Measurements from ENCODE around the gene UBE3D.
"Not testable (repeated sequence)": the region's sequence is repeated elsewhere in the genome, so short reads cannot be mapped to it uniquely, and the experiment has no call there.

UBE3D gene

GRCh38 chr6:82954356-82954755, 111.3 kb downstream of the UBE3D start:
- Histone ChIP-seq H3K27me3 (ENCODE audit: insufficient read depth, low read depth) (no peaks in the 10 kb centered on the region), H3K27ac (no peak overlapping the region), H3K4me1 (ENCODE audit: low read depth, poor library complexity, severe bottlenecking) (no peaks in the 10 kb centered on the region), H2AFZ (ENCODE audit: low read depth) (no peak overlapping the region), H3K79me2 (ENCODE audit: insufficient read depth, low read depth) (no peaks in the 10 kb centered on the region), H3K36me3 (ENCODE audit: insufficient read depth) (no peaks in the 10 kb centered on the region), H3K4me2 (no peak overlapping the region), H4K20me1 (ENCODE audit: insufficient read depth) (no peaks in the 10 kb centered on the region), H3K9ac (no peak overlapping the region), H3K4me3 (IDR thresholded peaks at IDR 0.05; ENCODE audit: insufficient read depth, low read depth, low read length) (no peak overlapping the region)
- TF ChIP-seq CTCF (conservative IDR thresholded peaks at IDR 0.05; ENCODE audit: low read depth, low read length), result no peak

- H3K79me2 ChIP-seq (ENCODE audit: insufficient read depth, low read depth), result no peaks in the 10 kb centered on the region
- no peaks in the 10 kb centered on the region for H3K27me3 ChIP-seq (ENCODE audit: insufficient read depth, low read depth)
- H3K9ac ChIP-seq, result no peak overlapping the region
- no peak overlapping the region for H3K4me2 ChIP-seq
- H3K4me1 ChIP-seq (ENCODE audit: low read depth, poor library complexity, severe bottlenecking), result no peaks in the 10 kb centered on the region
- H4K20me1 ChIP-seq (ENCODE audit: insufficient read depth), result no peaks in the 10 kb centered on the region
- no peak overlapping the region for H3K4me3 ChIP-seq (IDR thresholded peaks at IDR 0.05; ENCODE audit: insufficient read depth, low read depth, low read length)
- no peak overlapping the region for H2AFZ ChIP-seq (ENCODE audit: low read depth)
- no peaks in the 10 kb centered on the region for H3K36me3 ChIP-seq (ENCODE audit: insufficient read depth)
- H3K27ac ChIP-seq, result no peak overlapping the region
- TF ChIP-seq CTCF (conservative IDR thresholded peaks at IDR 0.05; ENCODE audit: low read depth, low read length), result no peak
Observed at GRCh38 chr6:82953871-82954270, 111.8 kb downstream of the UBE3D start.

GRCh38 chr6:82951935-82952334, 113.7 kb downstream of the UBE3D start:
- no peaks in the 10 kb centered on the region for H4K20me1 ChIP-seq (ENCODE audit: insufficient read depth)
- H3K79me2 ChIP-seq (ENCODE audit: insufficient read depth, low read depth), result no peaks in the 10 kb centered on the region
- no peak overlapping the region for H3K9ac ChIP-seq
- no peaks in the 10 kb centered on the region for H3K36me3 ChIP-seq (ENCODE audit: insufficient read depth)
- no peak for TF ChIP-seq CTCF (conservative IDR thresholded peaks at IDR 0.05; ENCODE audit: low read depth, low read length)
- no peak overlapping the region for H3K4me3 ChIP-seq (IDR thresholded peaks at IDR 0.05; ENCODE audit: insufficient read depth, low read depth, low read length)
- no peak overlapping the region for H3K27ac ChIP-seq
- H3K4me1 ChIP-seq (ENCODE audit: low read depth, poor library complexity, severe bottlenecking), result no peaks in the 10 kb centered on the region
- H3K4me2 ChIP-seq, result no peak overlapping the region
- no peak overlapping the region for H2AFZ ChIP-seq (ENCODE audit: low read depth)
- H3K27me3 ChIP-seq (ENCODE audit: insufficient read depth, low read depth), result no peaks in the 10 kb centered on the region

- no peak for TF ChIP-seq CTCF (conservative IDR thresholded peaks at IDR 0.05; ENCODE audit: low read depth, low read length)
- Histone ChIP-seq H4K20me1 (ENCODE audit: insufficient read depth) (no peaks in the 10 kb centered on the region), H3K36me3 (ENCODE audit: insufficient read depth) (no peaks in the 10 kb centered on the region), H3K4me3 (IDR thresholded peaks at IDR 0.05; ENCODE audit: insufficient read depth, low read depth, low read length) (no peak overlapping the region), H3K27me3 (ENCODE audit: insufficient read depth, low read depth) (no peaks in the 10 kb centered on the region), H3K9ac (no peak overlapping the region), H2AFZ (ENCODE audit: low read depth) (no peak overlapping the region), H3K4me1 (ENCODE audit: low read depth, poor library complexity, severe bottlenecking) (no peaks in the 10 kb centered on the region), H3K4me2 (no peak overlapping the region), H3K79me2 (ENCODE audit: insufficient read depth, low read depth) (no peaks in the 10 kb centered on the region), H3K27ac (no peak overlapping the region)
Observed at GRCh38 chr6:82951389-82951788, 114.3 kb downstream of the UBE3D start.

- not testable (repeated sequence) for H3K4me1 ChIP-seq (ENCODE audit: low read depth, poor library complexity, severe bottlenecking); H2AFZ ChIP-seq (ENCODE audit: low read depth); H3K36me3 ChIP-seq (ENCODE audit: insufficient read depth); H3K27me3 ChIP-seq (ENCODE audit: insufficient read depth, low read depth); H3K79me2 ChIP-seq (ENCODE audit: insufficient read depth, low read depth); H3K4me2 ChIP-seq; H3K27ac ChIP-seq; H4K20me1 ChIP-seq (ENCODE audit: insufficient read depth); H3K4me3 ChIP-seq (IDR thresholded peaks at IDR 0.05; ENCODE audit: insufficient read depth, low read depth, low read length); H3K9ac ChIP-seq
Observed at GRCh38 chr6:82930915-82931314, 134.7 kb downstream of the UBE3D start.

Measured in KMS-11 (cell line).